Ectodermal cell (in vitro differentiated cells): ENCODE measurements around the gene MICAL2.

Source experiments
- H3K27ac ChIP-seq: 2 replicates; pipeline ENCODE4 v1.7.0; 2013; ENCODE audit warnings: mild to moderate bottlenecking, low read depth, low read length; ENCODE audit not compliant: insufficient read depth, poor library complexity, severe bottlenecking
- H3K27me3 ChIP-seq: 2 replicates; pipeline ENCODE4 v1.7.0; 2013; ENCODE audit warnings: mild to moderate bottlenecking, low read length; ENCODE audit not compliant: insufficient read depth, control insufficient read depth, poor library complexity, severe bottlenecking
- H3K36me3 ChIP-seq: one replicate; pipeline ENCODE4 v1.7.0; 2013; ENCODE audit warnings: low read length; ENCODE audit not compliant: control insufficient read depth, insufficient read depth
- H3K4me1 ChIP-seq: one replicate; pipeline ENCODE4 v1.7.0; 2013; ENCODE audit warnings: low read length; ENCODE audit not compliant: control insufficient read depth, insufficient read depth
- H3K4me3 ChIP-seq: 2 replicates; pipeline ENCODE4 v1.7.0; 2013; ENCODE audit warnings: low read depth, low read length, control low read depth; ENCODE audit not compliant: insufficient read depth
- H3K9me3 ChIP-seq: 2 replicates; pipeline ENCODE4 v1.7.0; 2013; ENCODE audit warnings: mild to moderate bottlenecking, low read length, moderate library complexity; ENCODE audit not compliant: control insufficient read depth
- WGBS, 2 experiments: methylation state at CpG; one replicate each; pipeline ENCODE4 v1.1.7; 2013; ENCODE audit warnings: missing lambda C conversion rate in 2 of 2; 5-methylcytosine and 5-hydroxymethylcytosine counted together

Gene MICAL2

GRCh38 chr11:12292766-12293165 is 182.4 kb downstream of the MICAL2 start:
- H3K27ac ChIP-seq, result no peak overlapping the region
- H3K36me3 ChIP-seq, result no peaks in the 10 kb centered on the region
- no peak overlapping the region for H3K4me3 ChIP-seq
- no peaks in the 10 kb centered on the region for H3K27me3 ChIP-seq
- WGBS, 2 experiments, result 94 to 96% methylated on average over 1 of the region's 1 CpG
- H3K9me3 ChIP-seq, result no peaks in the 10 kb centered on the region
- peaks cover 2% of the 10 kb centered on the region for H3K4me1 ChIP-seq

DNA sequence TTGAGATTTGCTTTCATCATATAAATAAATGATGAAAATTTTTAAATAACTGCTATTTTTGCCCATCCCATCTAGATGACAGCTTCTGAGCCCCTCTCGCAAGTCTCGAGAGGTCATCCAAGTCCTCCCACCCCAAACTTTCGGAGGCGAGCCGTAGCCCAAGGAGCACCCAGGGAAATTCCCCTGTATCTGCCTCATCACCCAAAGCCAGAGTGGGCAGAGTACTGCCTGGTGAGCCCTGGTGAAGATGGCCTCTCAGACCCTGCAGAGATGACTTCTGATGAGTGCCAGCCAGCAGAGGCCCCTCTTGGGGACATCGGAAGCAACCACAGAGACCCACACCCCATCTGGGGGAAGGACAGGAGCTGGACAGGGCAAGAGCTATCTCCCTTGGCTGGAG is 183.1 kb downstream of the MICAL2 start:
- no peaks in the 10 kb centered on the region for H3K27me3 ChIP-seq
- WGBS, 2 experiments, result 87% methylated on average over 6 of the region's 6 CpGs
- no peak overlapping the region for H3K27ac ChIP-seq
- H3K4me1 ChIP-seq, result no peaks in the 10 kb centered on the region
- no peak overlapping the region for H3K4me3 ChIP-seq
- no peaks in the 10 kb centered on the region for H3K9me3 ChIP-seq
- H3K36me3 ChIP-seq, result no peaks in the 10 kb centered on the region

DNA sequence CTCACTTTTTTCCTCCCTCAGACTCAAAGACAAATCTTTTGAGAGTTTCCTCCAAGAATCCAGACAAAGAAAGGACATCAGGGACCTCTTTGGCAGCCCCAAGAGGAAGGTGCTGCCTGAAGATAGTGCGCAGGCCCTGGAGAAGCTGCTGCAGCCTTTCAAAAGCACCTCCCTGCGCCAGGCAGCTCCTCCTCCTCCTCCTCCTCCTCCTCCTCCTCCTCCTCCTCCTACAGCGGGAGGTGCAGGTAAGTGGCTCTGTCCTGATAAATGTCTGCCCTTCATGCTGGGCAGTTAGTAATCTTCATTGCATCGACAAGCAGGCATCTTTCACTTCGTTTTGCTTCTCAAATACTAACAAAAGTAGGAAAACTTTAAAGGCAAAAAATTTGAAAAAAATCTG is 184.2 kb downstream of the MICAL2 start:
- WGBS, 2 experiments, result 90 to 93% methylated on average over 3 of the region's 5 CpGs
- H3K9me3 ChIP-seq, result no peaks in the 10 kb centered on the region
- no peaks in the 10 kb centered on the region for H3K4me1 ChIP-seq
- no peak overlapping the region for H3K4me3 ChIP-seq
- H3K27me3 ChIP-seq, result no peaks in the 10 kb centered on the region
- no peaks in the 10 kb centered on the region for H3K36me3 ChIP-seq
- no peak overlapping the region for H3K27ac ChIP-seq

DNA sequence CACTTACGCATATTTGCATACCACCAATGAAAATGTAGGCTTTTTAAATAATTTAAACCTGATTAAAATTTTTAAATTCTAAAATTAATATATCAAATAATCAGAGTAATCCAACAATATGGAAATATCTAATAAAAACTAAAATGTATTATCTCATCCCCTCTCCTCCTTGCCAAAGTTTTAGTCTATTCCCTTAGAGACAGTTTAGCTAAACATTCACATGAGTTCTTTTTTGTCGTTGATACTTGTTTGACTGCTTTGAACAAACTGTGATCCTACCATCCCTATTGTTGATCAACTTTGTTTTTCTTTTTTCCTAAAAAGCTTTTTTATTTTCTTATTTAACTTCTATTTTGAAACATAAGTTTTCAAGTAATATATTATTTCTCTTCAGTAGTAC is 185.6 kb downstream of the MICAL2 start:
- H3K4me3 ChIP-seq, result no peak overlapping the region

GRCh38 chr11:12298610-12299009 is 188.2 kb downstream of the MICAL2 start:
- Histone ChIP-seq H3K9me3 (no peaks in the 10 kb centered on the region), H3K4me3 (no peak overlapping the region), H3K27me3 (no peaks in the 10 kb centered on the region), H3K36me3 (no peaks in the 10 kb centered on the region), H3K4me1 (no peaks in the 10 kb centered on the region), H3K27ac (no peak overlapping the region)
- 99 to 100% methylated on average over 1 to 3 of the region's 3 CpGs for WGBS, 2 experiments

More for the DNA sequence above, 185.6 kb downstream of the MICAL2 start:
- no peak overlapping the region for H3K27ac ChIP-seq
- WGBS, 2 experiments, result 94 to 95% methylated on average over 1 of the region's 2 CpGs
- H3K36me3 ChIP-seq, result no peaks in the 10 kb centered on the region
- H3K4me1 ChIP-seq, result no peaks in the 10 kb centered on the region
- no peaks in the 10 kb centered on the region for H3K27me3 ChIP-seq
- no peaks in the 10 kb centered on the region for H3K9me3 ChIP-seq

DNA sequence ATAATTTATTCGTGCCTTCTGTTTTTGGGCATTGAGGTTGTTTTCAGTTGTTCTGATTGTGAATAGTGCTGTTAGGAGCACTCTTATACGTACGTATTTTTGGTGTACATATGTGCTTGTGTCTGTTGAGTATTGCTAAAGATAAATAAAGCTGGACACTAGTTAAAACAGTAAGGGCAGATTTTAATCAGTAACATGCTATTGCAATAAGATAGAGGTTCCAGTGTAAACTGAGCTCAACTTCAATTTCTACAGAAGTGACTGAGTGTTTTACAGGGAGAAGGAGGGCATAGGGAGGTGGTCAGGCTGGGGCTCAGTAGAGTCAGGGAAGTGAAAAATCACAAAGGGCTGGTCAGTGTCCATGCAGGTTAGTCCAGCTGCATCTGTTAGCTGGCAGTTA is 191.0 kb downstream of the MICAL2 start:
- no peak overlapping the region for H3K27ac ChIP-seq
- WGBS, 2 experiments, result 93 to 100% methylated on average over 3 of the region's 3 CpGs
- H3K4me1 ChIP-seq, result no peaks in the 10 kb centered on the region
- H3K4me3 ChIP-seq, result no peak overlapping the region
- no peaks in the 10 kb centered on the region for H3K27me3 ChIP-seq
- H3K9me3 ChIP-seq, result no peaks in the 10 kb centered on the region
- no peaks in the 10 kb centered on the region for H3K36me3 ChIP-seq

GRCh38 chr11:12303421-12304149 is 193.2 kb downstream of the MICAL2 start:
- H3K27me3 ChIP-seq, result no peaks in the 10 kb centered on the region
- H3K27ac ChIP-seq, result no peak overlapping the region
- H3K36me3 ChIP-seq, result no peaks in the 10 kb centered on the region
- no peaks in the 10 kb centered on the region for H3K4me1 ChIP-seq
- 88 to 89% methylated on average over 1 to 2 of the region's 2 CpGs for WGBS, 2 experiments
- no peaks in the 10 kb centered on the region for H3K9me3 ChIP-seq
- H3K4me3 ChIP-seq, result no peak overlapping the region

- 94 to 97% methylated on average over 2 of the region's 2 CpGs for WGBS, 2 experiments
- Histone ChIP-seq H3K9me3 (no peaks in the 10 kb centered on the region), H3K27me3 (no peaks in the 10 kb centered on the region), H3K4me3 (no peak overlapping the region), H3K36me3 (no peaks in the 10 kb centered on the region), H3K27ac (no peak overlapping the region), H3K4me1 (no peaks in the 10 kb centered on the region)
These were observed 196.4 kb downstream of the MICAL2 start for GRCh38 chr11:12306830-12307229.

DNA sequence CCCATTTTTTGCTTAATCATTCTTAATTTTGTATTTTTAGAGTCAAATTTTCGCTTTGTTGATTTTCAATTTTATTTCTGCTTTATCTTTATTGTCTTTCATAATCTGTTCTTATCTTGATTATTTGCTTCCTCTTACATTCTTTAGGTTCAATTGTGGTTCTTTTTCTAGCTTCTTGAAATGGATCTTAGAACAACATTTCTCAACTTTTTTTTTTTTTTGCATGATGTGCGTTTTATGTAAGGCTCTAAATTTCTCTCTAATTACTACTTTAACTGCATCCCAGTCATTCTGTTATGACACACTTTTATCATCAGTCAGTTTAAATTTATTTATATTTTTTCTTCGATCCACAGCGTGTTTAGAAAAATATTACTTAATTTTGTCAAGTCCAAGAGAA is 201.7 kb downstream of the MICAL2 start:
- WGBS, 2 experiments, result 92 to 96% methylated on average over 3 to 4 of the region's 4 CpGs
- Histone ChIP-seq H3K4me1 (no peaks in the 10 kb centered on the region), H3K27me3 (no peaks in the 10 kb centered on the region), H3K27ac (no peak overlapping the region), H3K9me3 (no peaks in the 10 kb centered on the region), H3K36me3 (no peaks in the 10 kb centered on the region), H3K4me3 (no peak overlapping the region)
